Right lung (tissue), 5 donors: ENCODE results near the gene SURF4. TPM values are rescaled to one million over a fixed set of nuclear protein-coding genes. Genes with fewer than 3 reads are reported as not detected.
A peak's percentile ranks its signal among the peaks of the same experiment; 100 is the strongest.

Source experiments
- DNase-seq, 2 donors: peaks; one replicate each; pipeline ENCODE4 v3.0.0-alpha.2; 2013
- polyA plus RNA-seq, 5 donors: library from polyadenylated mRNA; unstranded; fragments of 120-200 nt; gene quantifications; one replicate each; pipeline versions ENCODE4 v1.2.1 to v1.2.3, GENCODE V29; 2013; ENCODE audit warnings: inconsistent platforms in 1 of 5, low replicate concordance in 1 of 5; ENCODE audit not compliant: insufficient read length in 5 of 5, insufficient read depth in 1 of 5

The SURF4 gene
- polyA plus RNA-seq, 5 donors = 103 to 152 (median 120) TPM

DNA sequence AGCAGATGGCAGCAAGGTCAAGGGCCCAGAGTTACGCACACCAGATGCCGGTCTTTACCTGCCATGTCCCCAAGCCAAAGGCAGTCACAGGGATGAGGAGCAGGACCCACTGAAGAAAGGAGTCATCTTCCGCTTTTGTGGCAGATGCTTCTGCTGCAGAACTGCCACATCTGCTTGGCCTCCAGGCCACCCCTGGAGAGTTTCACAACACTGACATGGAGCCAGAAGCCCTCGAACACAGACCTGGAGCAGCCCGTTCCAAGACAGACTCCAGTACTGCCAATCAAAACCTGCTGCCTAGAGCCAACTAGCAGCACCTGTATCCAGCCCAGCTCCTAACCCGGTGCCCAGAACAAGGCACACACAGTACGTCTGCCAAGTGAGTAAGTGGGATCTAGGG, 21.1 kb downstream of the SURF4 start:
- no peak for DNase-seq

DNA sequence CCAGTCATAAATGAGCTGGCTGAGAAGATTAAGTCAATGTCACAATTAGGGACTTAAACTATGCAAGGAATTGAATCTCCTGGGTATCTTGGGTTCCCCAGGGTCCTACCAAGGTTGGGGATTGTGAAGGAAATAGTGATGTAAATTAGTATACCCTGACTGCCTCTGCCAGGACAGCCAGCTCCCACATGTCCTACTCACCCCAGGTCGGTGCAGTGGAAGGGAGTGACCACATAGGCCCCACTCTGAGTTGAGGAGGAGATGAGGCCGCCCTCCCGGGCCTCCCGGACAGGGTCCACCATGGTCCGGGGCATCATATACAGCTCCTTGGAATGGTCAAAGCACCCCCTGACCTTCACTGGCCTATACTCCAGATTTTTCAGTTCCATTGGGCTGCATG, 22.3 kb downstream of the SURF4 start:
- no peak for DNase-seq

DNA sequence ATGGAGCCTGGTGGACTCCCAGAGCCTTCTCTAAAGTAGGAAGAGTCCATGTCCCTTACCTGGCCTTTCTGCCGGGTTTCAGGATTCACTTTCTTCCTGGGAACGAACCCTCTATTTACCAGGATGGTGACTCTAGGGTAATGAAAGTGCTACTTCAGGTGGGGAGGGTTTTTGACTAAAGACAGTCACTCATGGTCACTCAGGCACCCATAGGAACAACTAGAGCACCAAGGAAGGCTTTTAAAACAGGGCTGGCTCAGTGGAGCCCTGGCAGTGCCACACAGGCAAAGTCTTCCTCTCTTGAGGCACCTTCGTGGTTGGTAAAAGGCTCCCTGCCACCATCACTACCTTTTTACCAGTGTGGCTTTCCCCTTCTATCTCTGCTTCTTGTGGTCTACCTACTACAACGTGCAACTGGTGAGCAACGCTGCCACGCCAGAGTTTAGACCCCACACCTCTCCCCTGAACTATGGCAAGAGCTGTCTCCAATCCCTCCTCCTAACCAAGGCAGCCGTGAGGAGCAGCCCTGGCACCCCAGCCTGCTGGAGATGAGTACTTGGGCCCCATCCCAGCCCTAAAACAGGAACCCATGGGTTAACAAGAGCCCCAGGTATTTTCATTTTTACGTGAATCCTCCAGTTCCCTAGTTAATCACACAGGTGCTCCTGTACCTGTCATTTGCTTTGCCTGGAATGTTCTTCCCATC, 23.1 kb downstream of the SURF4 start:
- DNase-seq = no peak

DNA sequence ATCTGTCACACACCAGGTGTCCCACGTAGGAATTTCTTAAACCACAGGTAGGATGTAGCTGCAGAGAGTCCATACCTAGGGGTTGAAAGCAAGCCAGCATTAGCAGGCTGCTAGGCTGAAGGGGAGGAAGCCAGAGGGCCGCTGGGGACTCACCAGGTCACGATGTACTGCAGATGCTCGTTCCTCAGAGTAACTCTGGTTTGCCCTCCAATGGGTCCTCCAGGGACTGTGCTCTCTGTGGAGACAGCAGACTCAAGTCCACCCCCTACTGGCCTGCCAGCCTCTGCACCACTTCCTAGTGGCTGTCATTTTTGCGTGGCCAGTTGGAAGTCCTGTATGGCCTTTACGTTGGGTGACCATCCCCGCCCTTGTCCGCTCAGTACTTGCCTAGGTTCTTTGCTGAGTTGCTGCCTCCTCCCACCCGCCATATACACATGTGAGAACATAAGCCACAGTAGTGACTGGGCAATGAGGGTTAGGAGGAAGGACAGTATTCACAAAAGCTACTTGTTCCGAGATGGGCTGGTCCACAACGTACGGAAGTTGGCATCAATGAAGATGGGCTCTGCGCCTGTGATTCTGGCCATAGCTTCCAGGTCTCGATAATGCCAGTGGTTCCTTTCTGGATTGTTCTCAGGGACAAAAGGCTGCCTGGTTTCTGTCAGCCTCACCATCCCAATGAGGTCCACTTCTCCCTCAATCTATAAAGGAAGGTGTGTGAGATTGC, 23.8 kb downstream of the SURF4 start:
- DNase-seq = no peak

DNA sequence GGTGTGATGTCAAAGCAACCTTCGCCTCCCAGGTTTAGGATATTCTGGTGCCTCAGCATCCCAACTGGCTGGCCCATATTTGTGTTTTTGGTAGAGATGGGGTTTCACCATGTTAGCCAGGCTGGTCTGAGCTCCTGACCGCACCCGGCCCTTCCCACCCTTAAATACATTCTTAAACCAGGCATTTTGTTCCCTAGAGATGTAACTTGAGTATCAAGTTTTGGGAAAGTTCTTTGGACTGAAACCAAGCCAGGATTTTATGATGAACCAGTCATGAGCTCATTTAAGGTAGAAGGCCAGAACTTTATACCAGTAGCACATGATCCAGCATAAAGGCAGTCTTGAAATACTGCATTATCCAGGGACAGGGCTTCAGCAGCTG, 24.3 kb downstream of the SURF4 start:
- DNase-seq = no peak

DNA sequence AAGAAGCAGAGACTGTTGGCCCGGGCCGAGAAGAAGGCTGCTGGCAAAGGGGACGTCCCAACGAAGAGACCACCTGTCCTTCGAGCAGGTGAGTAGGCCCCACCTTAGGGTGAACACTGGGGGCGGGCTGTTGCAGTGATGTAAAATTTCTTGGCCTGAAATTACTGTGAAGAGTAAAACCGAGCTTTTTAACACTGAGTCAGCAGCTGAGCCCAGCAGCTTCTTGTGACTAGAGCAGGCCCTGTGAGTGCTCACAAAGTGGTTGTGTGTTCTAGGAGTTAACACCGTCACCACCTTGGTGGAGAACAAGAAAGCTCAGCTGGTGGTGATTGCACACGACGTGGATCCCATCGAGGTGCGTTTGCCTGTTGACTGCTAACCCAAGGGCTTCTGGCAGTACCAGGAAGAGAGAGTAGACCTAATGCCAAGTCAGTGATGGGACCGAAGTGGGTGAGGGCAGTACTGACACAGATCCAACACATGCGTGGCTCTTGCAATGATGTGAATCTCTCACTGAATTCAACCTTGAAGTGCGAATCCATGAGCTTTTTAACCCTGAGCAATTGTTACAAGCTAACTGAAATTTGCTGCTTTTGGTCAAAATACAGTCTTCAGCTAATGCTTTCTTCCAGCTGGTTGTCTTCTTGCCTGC, 25.8 kb downstream of the SURF4 start:
- DNase-seq = no peak

DNA sequence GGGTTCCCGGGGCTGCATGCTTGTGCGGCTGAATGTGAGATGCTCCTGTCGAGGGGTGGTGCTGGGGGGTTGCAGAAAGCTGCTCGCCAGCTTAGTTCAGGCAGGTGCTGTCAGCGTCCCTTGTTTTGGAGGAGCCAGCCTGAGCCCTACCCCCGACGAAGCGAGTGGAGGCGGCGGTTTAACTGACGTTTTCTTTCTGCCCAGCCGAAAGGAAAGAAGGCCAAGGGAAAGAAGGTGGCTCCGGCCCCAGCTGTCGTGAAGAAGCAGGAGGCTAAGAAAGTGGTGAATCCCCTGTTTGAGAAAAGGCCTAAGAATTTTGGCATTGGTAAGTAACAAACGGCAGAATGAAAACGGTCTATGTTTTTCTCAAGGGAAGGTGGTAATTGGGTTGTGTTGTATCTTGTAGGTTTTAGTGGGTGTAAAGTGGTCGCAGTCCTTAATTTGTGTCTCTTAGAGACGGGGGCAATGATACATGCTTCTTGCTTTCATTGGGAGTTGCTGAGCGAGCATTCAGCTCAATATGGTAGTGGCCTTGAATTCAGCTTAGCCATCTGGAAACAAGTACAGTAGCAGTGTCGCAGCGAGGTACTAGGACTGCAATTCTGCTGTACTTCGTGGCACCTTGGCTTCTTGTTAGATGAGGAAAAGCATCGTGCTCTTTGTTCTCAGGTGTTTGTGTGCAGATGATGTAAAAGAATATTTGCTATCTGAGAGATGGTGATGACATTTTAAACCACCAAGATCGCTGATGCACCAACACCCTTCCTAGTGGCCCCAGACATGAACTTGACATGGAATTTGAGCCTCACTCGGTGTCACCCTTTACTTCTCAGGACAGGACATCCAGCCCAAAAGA, 26.9 kb downstream of the SURF4 start:
- no peak for DNase-seq

DNA sequence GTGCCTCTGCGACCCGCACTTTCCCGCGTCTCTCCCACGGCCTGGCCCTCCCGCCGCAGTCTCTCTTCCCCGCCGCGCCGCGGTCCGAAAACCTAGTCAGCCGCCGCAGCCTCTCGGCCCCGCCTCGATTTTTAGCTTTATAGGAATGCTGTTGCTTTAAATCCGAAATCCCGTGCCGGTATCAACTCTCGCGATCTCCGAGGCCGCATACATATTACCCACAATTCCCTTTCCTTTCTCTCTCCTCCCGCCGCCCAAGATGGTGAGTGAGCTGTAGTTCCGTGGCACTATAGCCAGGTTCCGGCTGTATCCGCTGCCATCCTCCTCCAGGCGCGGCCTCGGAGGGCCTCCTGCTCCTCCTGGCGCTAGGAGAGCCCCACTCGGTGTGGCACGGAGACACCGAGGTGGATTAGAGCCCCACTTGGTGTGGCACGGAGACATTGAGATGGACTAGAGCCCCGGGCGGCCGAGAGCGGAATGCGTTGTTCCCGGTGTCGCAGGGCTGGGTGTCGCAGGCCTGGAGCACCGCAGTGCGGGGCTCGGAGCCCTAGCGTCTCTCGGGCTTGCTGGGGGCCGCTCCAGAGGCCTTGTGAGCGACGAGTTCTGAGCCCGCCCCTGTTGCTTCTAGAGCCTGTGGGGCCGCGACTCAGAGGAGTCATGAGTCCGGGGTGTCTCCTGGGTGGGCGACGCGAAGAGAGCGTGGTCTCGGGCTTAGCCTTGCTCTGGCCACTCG, 27.7 kb downstream of the SURF4 start, which contains the start of the genes MED22 and RPL7A:
Gene MED22 (minus strand): TSS at position 147 of the 733 bp plus-strand sequence. CDS start 1,469 bp downstream, outside the sequence.
Gene RPL7A (plus strand): TSS at position 234 of the 733 bp plus-strand sequence. CDS start 26 bp downstream, at position 260.
- DNase-seq = peak; percentile 94 to 95

DNA sequence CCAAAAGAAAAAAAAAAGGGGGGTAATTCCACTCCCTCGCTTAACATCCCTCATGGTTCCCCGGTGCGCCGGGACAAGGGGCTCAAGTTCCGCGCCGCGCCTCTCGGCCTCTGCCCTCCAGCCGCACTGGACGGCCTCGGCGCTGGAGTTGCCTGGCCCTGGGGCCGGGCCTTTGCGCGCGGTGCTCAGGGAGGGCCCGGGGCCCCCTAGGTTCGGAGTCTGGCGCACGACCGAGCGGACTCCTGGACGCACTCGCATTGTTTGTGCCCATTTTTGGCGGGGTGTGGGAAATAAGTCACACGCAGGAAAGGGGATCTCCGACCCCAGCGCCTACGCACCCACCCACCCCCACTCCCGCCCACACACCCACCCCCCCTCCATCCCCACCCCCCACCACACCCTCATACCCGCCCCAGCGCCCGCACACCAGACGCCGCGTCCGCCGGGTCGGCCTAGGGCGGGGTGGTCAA, 28.3 kb downstream of the SURF4 start:
- no peak for DNase-seq

DNA sequence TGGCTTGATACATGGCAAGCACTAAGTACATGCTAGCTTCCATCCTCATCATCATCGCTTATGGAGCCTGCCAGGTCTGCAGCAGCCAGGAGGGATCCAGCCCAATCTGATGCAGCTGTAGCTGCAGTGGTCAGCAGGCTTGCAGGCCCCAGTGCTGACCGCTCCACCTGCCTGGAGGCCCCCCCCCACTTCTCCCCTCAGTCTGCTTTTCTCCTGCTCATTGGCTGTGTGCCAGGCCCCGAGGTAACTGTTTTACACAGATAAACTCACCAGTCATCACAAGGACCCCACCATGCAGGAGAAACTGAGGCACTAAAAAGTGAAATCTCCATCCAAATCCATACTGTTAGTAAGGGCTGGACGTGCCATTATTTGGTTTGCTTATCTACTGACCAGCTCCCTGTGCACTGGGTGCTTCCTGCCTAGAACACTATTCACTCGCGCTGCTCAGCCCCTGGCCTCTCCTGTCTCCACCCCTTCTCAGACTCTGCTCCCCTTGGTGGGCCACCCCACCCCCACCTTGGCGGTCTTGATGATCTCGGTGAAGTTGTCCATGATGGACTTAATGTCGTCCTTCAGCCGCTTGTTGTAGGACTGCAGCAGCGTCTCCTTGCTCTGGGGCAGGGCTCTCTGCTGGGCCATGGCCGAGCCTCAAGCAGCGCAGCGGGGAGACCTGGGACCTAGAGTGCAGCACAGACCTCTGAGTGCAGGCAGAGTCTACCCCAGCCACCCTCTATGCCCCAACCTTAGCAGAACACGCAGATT, 29.7 kb downstream of the SURF4 start:
- DNase-seq = no peak

DNA sequence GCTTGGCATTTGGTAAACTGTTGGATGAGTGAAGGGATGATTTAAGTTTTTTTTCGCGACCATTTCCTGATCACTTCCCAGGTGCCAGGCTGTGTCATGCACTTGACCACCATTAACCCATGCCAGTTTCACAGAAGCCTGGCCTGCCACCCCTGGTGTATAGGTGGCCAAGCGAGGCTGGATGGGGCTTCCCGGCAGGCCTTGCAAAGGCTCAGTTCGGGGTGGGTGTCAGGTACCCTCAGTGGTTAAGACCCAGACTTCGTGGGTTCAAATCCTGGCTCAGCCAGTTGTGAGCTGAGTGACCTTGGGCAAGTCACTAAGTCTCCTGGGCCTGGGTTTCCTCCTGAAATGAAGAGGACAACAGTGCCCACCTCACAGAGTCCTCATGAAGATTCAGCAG, 30.3 kb downstream of the SURF4 start:
- DNase-seq = no peak

DNA sequence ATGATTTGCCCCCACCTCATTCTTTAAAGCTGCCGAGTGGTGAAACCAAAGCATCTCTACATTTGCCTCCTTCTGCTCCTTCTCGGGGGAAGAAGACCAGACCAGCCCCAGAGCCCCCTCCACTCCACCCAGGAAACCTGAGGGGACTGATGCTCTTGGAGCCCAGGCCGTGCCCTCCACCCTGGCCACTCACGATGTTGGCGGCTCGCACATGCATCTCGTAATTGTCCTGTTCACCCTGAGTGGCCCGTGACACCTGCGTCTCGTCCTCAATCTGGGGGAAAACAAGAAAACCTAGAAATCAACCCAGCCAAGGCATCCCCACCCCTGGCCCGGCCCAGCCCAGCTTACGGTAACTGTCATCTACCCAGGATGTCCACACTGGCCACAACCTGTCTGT, 30.9 kb downstream of the SURF4 start:
- DNase-seq = no peak

DNA sequence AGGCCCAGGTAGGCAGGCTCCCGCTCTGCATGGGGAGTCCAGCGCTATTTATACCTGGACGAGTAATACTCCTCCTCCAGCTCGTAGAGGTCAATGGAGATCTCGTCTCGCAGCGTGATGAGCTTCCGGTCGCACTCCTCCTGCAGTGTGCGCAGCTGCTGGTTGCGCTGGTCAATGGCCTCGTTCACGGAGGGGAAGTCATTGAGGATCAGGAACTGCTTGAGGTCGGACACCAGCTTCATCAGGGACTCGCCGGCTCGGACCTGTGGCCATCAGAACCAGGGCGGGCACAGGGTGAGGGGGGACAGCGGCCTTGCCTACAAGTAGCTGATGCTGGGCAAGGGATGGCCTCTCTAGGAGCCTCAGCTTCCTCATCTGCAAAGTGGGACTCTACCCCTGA, 31.8 kb downstream of the SURF4 start:
- no peak for DNase-seq

DNA sequence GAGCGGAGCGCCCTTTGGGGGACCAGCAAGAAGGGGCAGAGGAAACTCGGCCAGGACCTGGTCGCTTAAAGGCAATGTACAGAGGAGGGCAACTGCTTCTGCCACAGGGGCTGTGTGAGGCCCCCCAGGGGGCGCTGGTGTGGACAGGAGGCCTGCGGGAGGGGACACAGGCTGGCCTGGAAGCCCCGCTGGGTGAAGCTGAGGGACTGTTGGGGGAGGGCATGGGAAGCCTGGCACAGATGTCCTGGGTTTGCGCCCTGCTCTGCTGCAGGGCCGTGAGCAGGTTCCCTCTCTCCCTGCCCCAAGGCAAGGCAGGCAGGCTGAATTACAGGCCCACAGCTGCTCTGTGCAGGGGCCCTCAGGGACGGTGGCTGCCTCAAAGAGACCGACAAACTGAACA, 33.3 kb downstream of the SURF4 start:
- DNase-seq = no peak

DNA sequence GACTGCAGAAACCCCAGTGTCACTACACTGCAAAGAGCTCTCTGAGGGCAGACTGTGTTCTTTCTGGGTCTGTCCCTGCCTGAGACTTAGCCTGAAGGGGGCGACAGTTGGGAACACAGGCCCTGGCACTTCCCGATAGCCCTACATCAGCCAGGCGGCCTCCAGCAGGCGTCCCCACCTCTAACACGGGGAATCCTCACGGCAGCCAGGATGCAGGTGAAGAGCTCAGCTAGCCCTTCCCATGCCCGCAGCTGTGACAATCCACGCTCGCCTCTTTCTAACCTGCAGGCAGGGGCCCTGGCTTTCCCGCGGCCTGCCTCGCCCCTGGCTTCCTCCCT, 33.8 kb downstream of the SURF4 start:
- DNase-seq = no peak

DNA sequence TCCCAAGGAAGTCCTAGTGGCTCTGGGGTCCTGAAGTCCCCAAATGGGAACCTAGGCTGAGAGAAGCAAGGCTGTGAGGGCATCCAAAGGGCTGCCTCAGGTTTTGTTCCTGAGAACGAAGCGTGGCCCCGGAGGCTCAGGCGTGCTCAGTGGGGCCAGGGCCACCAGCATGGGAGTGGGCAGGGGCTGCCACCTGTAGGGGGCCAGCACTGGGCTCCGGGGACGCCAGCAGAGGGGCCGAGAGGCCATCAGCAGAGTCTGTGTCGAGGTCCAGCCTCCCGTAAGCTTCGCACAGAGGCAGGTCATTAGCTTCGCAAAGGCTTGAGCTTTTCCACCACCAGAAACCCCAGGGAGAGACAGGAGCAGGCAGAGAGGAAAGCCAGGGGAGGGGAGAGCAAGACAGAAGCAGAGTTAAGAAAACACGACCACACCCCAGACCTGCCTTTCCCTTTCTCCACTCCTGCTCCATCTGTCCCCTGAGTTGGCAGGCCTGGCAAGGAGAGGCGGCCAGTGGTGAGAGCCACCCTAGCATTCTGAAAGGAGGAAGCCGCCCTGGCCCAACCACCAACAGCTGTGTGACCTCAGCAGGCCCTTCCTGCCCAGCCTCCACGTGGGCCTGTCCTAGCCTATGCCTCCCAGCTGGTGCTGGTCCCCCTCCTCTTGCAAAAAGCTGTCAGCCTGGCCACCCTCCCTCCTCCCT, 34.3 kb downstream of the SURF4 start:
- no peak for DNase-seq

DNA sequence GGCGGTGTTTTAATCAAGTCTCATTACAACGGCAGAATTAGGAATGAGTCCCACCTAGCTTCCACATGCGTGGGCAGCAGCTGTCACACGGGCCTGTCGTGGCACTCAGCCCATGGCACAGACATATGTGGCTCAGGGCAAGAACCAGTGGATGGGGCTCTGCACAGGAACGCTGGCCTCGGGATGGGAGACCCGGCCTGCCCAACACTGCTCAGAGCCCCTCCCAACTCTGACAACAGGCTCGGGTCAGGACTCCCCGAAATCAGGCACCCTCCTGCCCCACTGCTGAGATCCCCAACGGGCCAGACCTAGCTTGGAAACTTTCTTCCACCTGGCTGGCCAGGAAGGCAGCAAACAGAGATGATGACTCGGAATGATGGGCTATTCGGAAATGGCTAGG, 34.9 kb downstream of the SURF4 start:
- DNase-seq = no peak

DNA sequence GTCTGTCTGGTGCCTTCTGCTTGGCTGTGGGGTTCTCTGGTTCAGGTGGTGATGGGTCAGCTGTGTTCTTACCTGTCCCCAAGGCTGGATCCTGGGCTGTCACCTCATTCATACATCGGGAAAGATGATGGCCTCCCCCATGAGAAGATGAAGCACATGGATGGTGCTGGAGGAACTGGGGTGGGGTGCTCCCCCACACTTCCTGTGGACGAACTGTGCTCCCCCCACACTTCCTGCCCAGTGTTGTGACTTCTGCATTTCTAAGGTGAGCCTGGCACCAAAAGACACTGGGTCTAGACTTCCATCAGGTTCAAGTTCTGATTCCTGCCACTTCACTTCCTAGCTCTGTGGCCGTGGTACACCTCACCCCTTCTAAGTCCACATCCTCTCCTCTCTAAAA, 35.6 kb downstream of the SURF4 start:
- no peak for DNase-seq

DNA sequence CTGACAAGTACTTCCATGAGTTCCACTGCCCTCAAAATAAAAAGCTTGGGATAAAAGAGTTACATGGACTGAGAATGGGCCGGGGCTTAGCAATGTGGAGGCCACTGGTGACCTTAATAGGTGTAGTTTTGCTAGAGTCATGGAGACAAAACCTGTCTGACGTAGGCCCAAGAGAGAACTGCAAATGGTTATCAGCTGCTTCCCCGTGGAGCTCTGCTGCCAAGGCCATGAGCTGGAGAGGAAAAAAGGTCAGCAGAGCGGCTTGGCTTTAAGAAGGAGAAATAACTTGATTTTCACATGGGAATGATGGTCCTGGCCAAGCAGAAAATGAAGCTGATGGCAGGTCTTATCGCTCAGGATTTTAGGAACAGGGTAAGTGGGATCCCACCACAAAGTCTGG, 36.2 kb downstream of the SURF4 start:
- no peak for DNase-seq
